CD4-positive, alpha-beta T cell (primary cell): ENCODE results near the gene HRK. TPM values are rescaled to one million over a fixed set of nuclear protein-coding genes. Genes with fewer than 3 reads are reported as not detected.

Source experiments
- ATAC-seq: fragments of 200-7000 bp; cut with Tn5 transposase; one replicate; pipeline ENCODE4 v1.10.0; 2022; ENCODE audit warnings: mild to moderate bottlenecking; ENCODE audit not compliant: poor library complexity
- CTCF ChIA-PET: fragments of 350-600 bp; sonication (Branson Sonifier 250); formaldehyde crosslinking; loops from one replicate; lab custom pipeline; 2021; ENCODE audit warnings: antibody characterized with exemption, inconsistent platforms; lab: Charles Lee
- POLR2A ChIA-PET: fragments of 350-600 bp; sonication (Branson Sonifier 250); formaldehyde crosslinking; loops from one replicate; lab custom pipeline; 2021; ENCODE audit warnings: antibody characterized with exemption, inconsistent platforms; lab: Charles Lee
- DNase-seq, 14 experiments: peaks; one replicate each; pipeline ENCODE4 v3.0.0-alpha.2; 2013 to 2020; ENCODE audit warnings: mixed read lengths in 2 of 14
- H3K27ac ChIP-seq, 2 donors: one replicate each; pipeline versions ENCODE4 v1.5.1 to v1.7.0; 2013; ENCODE audit warnings: low read length in 2 of 2, low read depth in 1 of 2, mild to moderate bottlenecking in 1 of 2
- H3K27me3 ChIP-seq, 2 experiments: 1 replicate in 1 of 2; 2 replicates in 1 of 2; pipeline versions ENCODE4 v1.6.1 to v1.7.0; 2013; ENCODE audit warnings: low read length in 2 of 2, control low read depth in 1 of 2, mild to moderate bottlenecking in 1 of 2, moderate library complexity in 1 of 2; ENCODE audit not compliant: insufficient read depth in 2 of 2, control insufficient read depth in 1 of 2
- H3K36me3 ChIP-seq: one replicate; pipeline ENCODE4 v1.6.1; 2013; ENCODE audit warnings: low read length, control low read depth; ENCODE audit not compliant: insufficient read depth
- H3K4me1 ChIP-seq: one replicate; pipeline ENCODE4 v1.6.1; 2013; ENCODE audit warnings: low read length, control low read depth; ENCODE audit not compliant: insufficient read depth
- H3K4me3 ChIP-seq: one replicate; pipeline ENCODE4 v1.5.1; 2013; ENCODE audit warnings: mild to moderate bottlenecking, low read length, moderate library complexity
- H3K9me3 ChIP-seq, 2 experiments: 1 replicate in 1 of 2; 2 replicates in 1 of 2; pipeline versions ENCODE4 v1.6.1 to v1.7.0; 2013; ENCODE audit warnings: low read length in 2 of 2, mild to moderate bottlenecking in 2 of 2, control low read depth in 1 of 2, moderate library complexity in 1 of 2; ENCODE audit not compliant: control insufficient read depth in 1 of 2, insufficient read depth in 1 of 2
- H3K27ac Mint-ChIP-seq: one replicate; pipeline ENCODE4 v1.8.0; 2020; ENCODE audit warnings: mixed read lengths
- H3K27me3 Mint-ChIP-seq: one replicate; pipeline ENCODE4 v1.8.0; 2021; ENCODE audit warnings: mixed read lengths
- H3K36me3 Mint-ChIP-seq: one replicate; pipeline ENCODE4 v1.8.0; 2021; ENCODE audit warnings: low read depth, mixed read lengths
- H3K4me1 Mint-ChIP-seq: one replicate; pipeline ENCODE4 v1.8.0; 2021; ENCODE audit warnings: low read depth, mixed read lengths
- H3K4me3 Mint-ChIP-seq: one replicate; pipeline ENCODE4 v1.8.0; 2020; ENCODE audit warnings: mild to moderate bottlenecking, mixed read lengths
- H3K9me3 Mint-ChIP-seq: one replicate; pipeline ENCODE4 v1.8.0; 2020; ENCODE audit warnings: mixed read lengths
- intact Hi-C, 2 experiments: fragments of 100-400 bp; cut with DNase I in 1 of 2; cut with micrococcal nuclease in 1 of 2; formaldehyde crosslinking; loops; one replicate each; pipeline versions ENCODE4 v1.15.1 to v1.9.0; 2023 to 2025; cut with DNase I, micrococcal nuclease
- total RNA-seq, 174 experiments: library from RNA in 2 of 174; stranded (reverse) in 2 of 174; gene quantifications; one replicate each; pipeline ENCODE4 v1.2.3 and lab custom pipeline; 2021 to 2026
- TF ChIP-seq, protein P1 (sequence below): fragments of 200-600 bp; IDR thresholded peaks from one replicate; pipeline ENCODE4 v1.8.0; 2022; ENCODE audit warnings: antibody characterized with exemption, mild to moderate bottlenecking

The HRK gene
- total RNA-seq, 2 experiments from 2014 or later = not detected

DNA sequence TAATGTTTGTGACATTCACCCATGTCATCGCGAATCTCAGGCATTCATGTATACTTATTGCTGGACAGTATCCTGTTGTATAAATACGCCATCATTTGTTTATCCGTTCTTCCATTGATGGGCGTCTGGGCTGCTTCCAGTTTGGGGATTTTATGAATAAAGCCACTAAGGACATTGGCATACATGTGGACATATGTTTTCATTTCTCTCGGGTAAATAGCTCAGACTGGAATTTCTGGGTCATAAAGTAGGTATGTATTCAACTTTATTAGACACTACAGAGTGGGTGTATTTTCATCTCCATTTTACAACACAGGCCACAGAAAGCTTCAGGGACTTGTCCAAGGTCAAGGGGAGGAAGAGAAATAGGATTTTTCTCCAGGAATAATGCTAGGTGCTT lies 48.9 kb downstream of the HRK start:
- no peaks in the 10 kb centered on the region for H3K27me3 Mint-ChIP-seq
- ATAC-seq = no peak

DNA sequence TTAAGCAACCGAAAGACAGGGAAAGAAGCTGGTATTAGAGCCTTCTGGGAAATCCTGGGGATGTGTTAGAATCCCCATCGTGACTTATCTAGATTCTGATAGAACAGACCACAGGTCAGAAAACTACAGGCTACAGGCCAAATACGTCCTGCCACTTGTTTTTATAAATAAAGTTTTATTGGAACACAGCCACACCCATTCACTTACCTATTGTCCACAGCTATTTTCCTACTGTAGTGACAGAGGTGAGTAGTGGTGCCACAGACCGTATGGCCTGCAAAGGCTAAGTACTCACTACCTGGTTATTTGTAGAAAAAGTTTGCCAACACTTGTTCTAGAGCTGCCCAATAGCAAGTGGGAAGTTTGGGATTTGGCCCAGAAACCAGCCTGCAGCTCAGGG lies 53.8 kb downstream of the HRK start:
- no peak overlapping the region for H3K27ac Mint-ChIP-seq
- Histone ChIP-seq H3K27ac (no peak overlapping the region), H3K4me1 (no peaks in the 10 kb centered on the region), H3K27me3 (no peaks in the 10 kb centered on the region), H3K9me3 (no peaks in the 10 kb centered on the region), H3K4me3 (no peak overlapping the region), H3K36me3 (no peaks in the 10 kb centered on the region)
- intact Hi-C loops = loop anchor here in 1 of 2 experiments (10.0 kb wide), 2 partner anchors 273 to 1547 kb away; partner anchors contain the start of genes MAP1LC3B2, SUDS3 and TAOK3
- peaks cover 2% of the 10 kb centered on the region for H3K9me3 Mint-ChIP-seq
- no peak for DNase-seq
- no peaks in the 10 kb centered on the region for H3K4me1 Mint-ChIP-seq
- TF ChIP-seq, protein P1, sequence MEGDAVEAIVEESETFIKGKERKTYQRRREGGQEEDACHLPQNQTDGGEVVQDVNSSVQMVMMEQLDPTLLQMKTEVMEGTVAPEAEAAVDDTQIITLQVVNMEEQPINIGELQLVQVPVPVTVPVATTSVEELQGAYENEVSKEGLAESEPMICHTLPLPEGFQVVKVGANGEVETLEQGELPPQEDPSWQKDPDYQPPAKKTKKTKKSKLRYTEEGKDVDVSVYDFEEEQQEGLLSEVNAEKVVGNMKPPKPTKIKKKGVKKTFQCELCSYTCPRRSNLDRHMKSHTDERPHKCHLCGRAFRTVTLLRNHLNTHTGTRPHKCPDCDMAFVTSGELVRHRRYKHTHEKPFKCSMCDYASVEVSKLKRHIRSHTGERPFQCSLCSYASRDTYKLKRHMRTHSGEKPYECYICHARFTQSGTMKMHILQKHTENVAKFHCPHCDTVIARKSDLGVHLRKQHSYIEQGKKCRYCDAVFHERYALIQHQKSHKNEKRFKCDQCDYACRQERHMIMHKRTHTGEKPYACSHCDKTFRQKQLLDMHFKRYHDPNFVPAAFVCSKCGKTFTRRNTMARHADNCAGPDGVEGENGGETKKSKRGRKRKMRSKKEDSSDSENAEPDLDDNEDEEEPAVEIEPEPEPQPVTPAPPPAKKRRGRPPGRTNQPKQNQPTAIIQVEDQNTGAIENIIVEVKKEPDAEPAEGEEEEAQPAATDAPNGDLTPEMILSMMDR = no peak
- no peak for ATAC-seq
- no peak overlapping the region for H3K4me3 Mint-ChIP-seq
- ChIA-PET POLR2A (no interaction called here), CTCF (interaction anchor here (0.6 kb wide), 1 partner anchor 149 kb away, joined by 3 read pairs; no protein-coding TSS in a partner anchor)
- H3K27me3 Mint-ChIP-seq = no peaks in the 10 kb centered on the region
- no peaks in the 10 kb centered on the region for H3K36me3 Mint-ChIP-seq

More for the DNA sequence above, 48.9 kb downstream of the HRK start:
- H3K27ac ChIP-seq = no peak overlapping the region
- TF ChIP-seq, protein P1 = no peak
- Mint-ChIP-seq H3K27ac (no peak overlapping the region), H3K4me3 (no peak overlapping the region), H3K9me3 (no peaks in the 10 kb centered on the region), H3K36me3 (peaks cover 5% of the 10 kb centered on the region), H3K4me1 (no peaks in the 10 kb centered on the region)
- no peaks in the 10 kb centered on the region for H3K4me1 ChIP-seq
- ChIA-PET CTCF (no interaction called here), POLR2A (no interaction called here)
- intact Hi-C loops = no loop called here
- H3K9me3 ChIP-seq = peaks cover 0 to 4% of the 10 kb centered on the region in 2 experiments
- no peak overlapping the region for H3K4me3 ChIP-seq
- DNase-seq = no peak
- no peaks in the 10 kb centered on the region for H3K27me3 ChIP-seq
- H3K36me3 ChIP-seq = peaks cover 3% of the 10 kb centered on the region

DNA sequence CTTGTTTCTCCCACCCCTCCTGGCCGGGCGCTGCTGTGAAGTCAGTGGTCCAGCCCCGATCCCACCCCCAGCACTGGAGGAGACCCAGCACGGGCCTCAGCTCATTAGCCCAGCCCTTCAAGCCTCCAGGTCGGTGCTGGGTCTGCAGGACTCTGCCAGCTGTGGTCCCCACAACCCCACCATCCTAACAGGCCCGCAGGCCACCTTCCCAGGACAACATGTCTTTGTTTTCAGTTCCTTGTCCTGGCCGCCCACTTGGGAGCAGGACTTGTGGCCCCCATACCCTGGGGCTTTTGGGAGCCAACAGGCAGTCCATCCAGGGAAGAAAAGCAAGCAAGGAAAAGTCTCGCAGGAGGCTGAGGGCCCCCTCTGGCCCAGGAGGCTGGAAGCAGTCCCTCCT lies 60.0 kb downstream of the HRK start:
- Mint-ChIP-seq H3K4me1 (peaks cover 21% of the 10 kb centered on the region), H3K27ac (peak overlapping the region; percentile 89), H3K27me3 (no peaks in the 10 kb centered on the region), H3K4me3 (peak overlapping the region; percentile 76), H3K9me3 (peaks cover 2% of the 10 kb centered on the region), H3K36me3 (peaks cover 8% of the 10 kb centered on the region)
- H3K36me3 ChIP-seq = no peaks in the 10 kb centered on the region
- no peaks in the 10 kb centered on the region for H3K27me3 ChIP-seq
- intact Hi-C loops = loop anchor here in 1 of 2 experiments (5.0 to 10.0 kb wide), 3 partner anchors 266 to 1554 kb away; partner anchors contain the start of genes FBXO21, MAP1LC3B2, SUDS3 and TAOK3
- no peak overlapping the region for H3K27ac ChIP-seq
- no peaks in the 10 kb centered on the region for H3K9me3 ChIP-seq
- H3K4me3 ChIP-seq = no peak overlapping the region
- POLR2A ChIA-PET = no interaction called here
- TF ChIP-seq, protein P1 = no peak
- peaks cover 16% of the 10 kb centered on the region for H3K4me1 ChIP-seq
- CTCF ChIA-PET = interaction anchor here (0.6 kb wide), 1 partner anchor 57 kb away, joined by 3 read pairs; no protein-coding TSS in a partner anchor
- ATAC-seq (no peak), DNase-seq (peak in 1 of 14 experiments; percentile 16)
